ENCODE results near the gene VWA5B1. TPM values are rescaled to one million over a fixed set of nuclear protein-coding genes. Genes with fewer than 3 reads are reported as not detected.

Gene VWA5B1
- total RNA-seq, 1 experiment from 2014 or later, result not detected

DNA sequence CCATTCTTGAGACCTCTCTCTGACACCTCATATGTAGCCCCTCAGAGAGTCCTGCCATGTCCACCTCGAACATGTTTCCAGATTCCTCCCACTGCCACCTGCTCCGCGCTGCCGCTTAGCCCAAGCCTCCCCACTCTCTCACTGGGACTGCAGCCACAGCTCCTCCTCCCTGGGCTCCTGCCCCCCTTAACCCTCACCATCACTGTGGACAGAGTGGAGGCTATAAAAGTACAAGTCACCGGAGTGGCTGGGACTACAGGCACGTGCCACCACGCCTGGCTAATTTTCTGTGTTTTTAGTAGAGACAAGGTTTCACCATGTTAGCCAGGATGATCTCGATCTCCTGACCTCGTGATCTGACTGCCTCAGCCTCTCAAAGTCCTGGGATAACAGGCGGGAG, 77.0 kb downstream of the VWA5B1 start:
- no TSS peak for BruUV-seq (replicated peaks)
- no peak overlapping the region for H3K27ac Mint-ChIP-seq (ENCODE audit: unreplicated experiment)

DNA sequence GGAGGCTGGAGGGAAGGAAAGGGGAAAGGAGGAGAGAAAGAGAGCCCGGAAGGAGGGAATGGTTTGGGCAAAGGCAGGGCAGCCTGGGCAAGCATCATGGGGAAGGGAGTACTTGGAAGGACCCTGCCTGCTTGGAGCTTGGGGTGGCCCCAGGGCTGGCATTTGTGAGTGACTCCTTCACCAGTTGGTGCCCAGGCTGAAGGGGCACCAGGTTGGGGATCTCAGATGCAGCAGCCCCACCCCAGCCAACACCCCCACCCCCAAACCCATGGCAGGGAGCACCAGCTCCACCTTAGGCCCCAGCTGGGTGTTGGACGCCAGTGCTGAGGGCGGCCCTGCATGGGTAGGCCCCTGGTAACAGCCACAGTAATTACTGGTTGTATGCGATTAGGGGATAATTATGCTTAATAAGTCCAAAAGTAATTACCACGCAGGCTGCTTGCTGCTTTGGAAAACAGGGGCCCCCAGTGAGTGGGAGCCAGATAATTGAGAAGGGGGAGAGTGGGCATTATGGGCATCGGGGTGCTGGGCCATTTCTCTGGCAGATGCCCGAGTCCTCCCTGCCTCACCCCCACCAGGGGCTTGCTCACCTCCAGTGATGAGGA, 78.3 kb downstream of the VWA5B1 start:
- CTCF ChIA-PET, result no interaction called here
- H3K4me1 Mint-ChIP-seq (ENCODE audit: low read depth, unreplicated experiment), result peaks cover 19% of the 10 kb centered on the region

More for the DNA sequence above, 77.0 kb downstream of the VWA5B1 start:
- H3K9me3 Mint-ChIP-seq (ENCODE audit: low read depth, unreplicated experiment), result no peaks in the 10 kb centered on the region
- H3K27me3 Mint-ChIP-seq (ENCODE audit: unreplicated experiment), result peaks cover 55% of the 10 kb centered on the region
- H3K4me3 Mint-ChIP-seq (ENCODE audit: low read depth, unreplicated experiment), result peak overlapping the region; percentile 67
- intact Hi-C loops (cut with micrococcal nuclease; ENCODE audit: unreplicated experiment), result no loop called here
- TF ChIP-seq, protein P1, sequence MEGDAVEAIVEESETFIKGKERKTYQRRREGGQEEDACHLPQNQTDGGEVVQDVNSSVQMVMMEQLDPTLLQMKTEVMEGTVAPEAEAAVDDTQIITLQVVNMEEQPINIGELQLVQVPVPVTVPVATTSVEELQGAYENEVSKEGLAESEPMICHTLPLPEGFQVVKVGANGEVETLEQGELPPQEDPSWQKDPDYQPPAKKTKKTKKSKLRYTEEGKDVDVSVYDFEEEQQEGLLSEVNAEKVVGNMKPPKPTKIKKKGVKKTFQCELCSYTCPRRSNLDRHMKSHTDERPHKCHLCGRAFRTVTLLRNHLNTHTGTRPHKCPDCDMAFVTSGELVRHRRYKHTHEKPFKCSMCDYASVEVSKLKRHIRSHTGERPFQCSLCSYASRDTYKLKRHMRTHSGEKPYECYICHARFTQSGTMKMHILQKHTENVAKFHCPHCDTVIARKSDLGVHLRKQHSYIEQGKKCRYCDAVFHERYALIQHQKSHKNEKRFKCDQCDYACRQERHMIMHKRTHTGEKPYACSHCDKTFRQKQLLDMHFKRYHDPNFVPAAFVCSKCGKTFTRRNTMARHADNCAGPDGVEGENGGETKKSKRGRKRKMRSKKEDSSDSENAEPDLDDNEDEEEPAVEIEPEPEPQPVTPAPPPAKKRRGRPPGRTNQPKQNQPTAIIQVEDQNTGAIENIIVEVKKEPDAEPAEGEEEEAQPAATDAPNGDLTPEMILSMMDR (IDR thresholded peaks at IDR 0.05; ENCODE audit: unreplicated experiment), result no peak
- CTCF ChIA-PET, result no interaction called here
- H3K36me3 Mint-ChIP-seq (ENCODE audit: insufficient read depth, unreplicated experiment), result no peaks in the 10 kb centered on the region
- peaks cover 19% of the 10 kb centered on the region for H3K4me1 Mint-ChIP-seq (ENCODE audit: low read depth, unreplicated experiment)
- DNase-seq, result no peak

DNA sequence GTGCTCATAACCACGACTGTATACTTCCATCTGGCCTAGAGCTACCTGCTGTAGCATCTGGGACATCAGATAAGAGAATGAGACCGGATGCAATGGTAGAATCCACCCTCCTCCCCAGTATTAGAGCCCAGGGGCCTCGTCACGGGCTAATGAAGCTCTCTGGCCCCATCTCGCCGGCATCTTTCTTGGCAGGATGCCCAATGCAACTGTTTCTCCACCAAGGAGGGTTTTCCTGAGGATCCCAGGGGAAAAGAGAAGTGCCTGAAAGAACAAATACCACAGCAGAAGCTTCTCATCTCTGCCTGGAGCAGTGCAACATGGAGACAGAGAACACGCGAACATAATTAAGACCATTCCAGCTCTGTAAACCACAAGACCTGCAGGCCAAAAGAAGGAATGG, 80.0 kb downstream of the VWA5B1 start:
- Mint-ChIP-seq H3K9me3 (ENCODE audit: low read depth, unreplicated experiment) (no peaks in the 10 kb centered on the region), H3K36me3 (ENCODE audit: insufficient read depth, unreplicated experiment) (no peaks in the 10 kb centered on the region), H3K27ac (ENCODE audit: unreplicated experiment) (no peak overlapping the region), H3K27me3 (ENCODE audit: unreplicated experiment) (peaks cover 40% of the 10 kb centered on the region), H3K4me3 (ENCODE audit: low read depth, unreplicated experiment) (no peak overlapping the region), H3K4me1 (ENCODE audit: low read depth, unreplicated experiment) (peaks cover 19% of the 10 kb centered on the region)
- no TSS peak for BruUV-seq (replicated peaks)
- DNase-seq, result no peak
- TF ChIP-seq, protein P1 (IDR thresholded peaks at IDR 0.05; ENCODE audit: unreplicated experiment), result no peak
- intact Hi-C loops (cut with micrococcal nuclease; ENCODE audit: unreplicated experiment), result no loop called here
- CTCF ChIA-PET, result no interaction called here

More for the DNA sequence above, 78.3 kb downstream of the VWA5B1 start:
- intact Hi-C loops (cut with micrococcal nuclease; ENCODE audit: unreplicated experiment), result no loop called here
- TF ChIP-seq, protein P1 (IDR thresholded peaks at IDR 0.05; ENCODE audit: unreplicated experiment), result no peak
- H3K9me3 Mint-ChIP-seq (ENCODE audit: low read depth, unreplicated experiment), result no peaks in the 10 kb centered on the region
- DNase-seq, result no peak
- H3K27ac Mint-ChIP-seq (ENCODE audit: unreplicated experiment), result no peak overlapping the region
- H3K27me3 Mint-ChIP-seq (ENCODE audit: unreplicated experiment), result peaks cover 53% of the 10 kb centered on the region
- no TSS peak for BruUV-seq (replicated peaks)
- H3K4me3 Mint-ChIP-seq (ENCODE audit: low read depth, unreplicated experiment), result no peak overlapping the region
- no peaks in the 10 kb centered on the region for H3K36me3 Mint-ChIP-seq (ENCODE audit: insufficient read depth, unreplicated experiment)

DNA sequence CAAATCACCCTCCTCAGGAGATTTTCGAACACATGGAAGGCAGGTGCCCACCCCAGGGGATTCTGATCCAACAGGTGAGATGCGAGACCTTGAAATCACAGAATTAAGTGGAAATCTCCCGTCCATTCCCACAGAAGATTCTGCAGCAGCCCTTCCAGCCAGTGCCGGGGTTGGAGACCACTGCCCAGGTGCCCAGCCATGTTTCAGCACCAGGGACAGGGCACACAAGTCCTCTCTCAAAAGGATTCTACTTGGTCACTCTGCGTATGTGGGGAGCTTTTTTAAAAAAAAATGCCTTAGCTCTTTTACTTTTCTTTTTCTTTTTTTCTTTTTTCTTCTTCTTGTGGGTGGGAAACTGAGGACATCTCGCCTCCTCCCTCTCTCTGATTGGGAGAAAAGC, 80.7 kb downstream of the VWA5B1 start:
- CTCF ChIA-PET, result no interaction called here
- H3K27me3 Mint-ChIP-seq (ENCODE audit: unreplicated experiment), result peaks cover 40% of the 10 kb centered on the region
- BruUV-seq (replicated peaks), result no TSS peak

More for the DNA sequence above, 80.7 kb downstream of the VWA5B1 start:
- TF ChIP-seq, protein P1 (IDR thresholded peaks at IDR 0.05; ENCODE audit: unreplicated experiment), result no peak
- no peak overlapping the region for H3K27ac Mint-ChIP-seq (ENCODE audit: unreplicated experiment)
- no peaks in the 10 kb centered on the region for H3K36me3 Mint-ChIP-seq (ENCODE audit: insufficient read depth, unreplicated experiment)
- peak; percentile 18 for DNase-seq
- H3K9me3 Mint-ChIP-seq (ENCODE audit: low read depth, unreplicated experiment), result no peaks in the 10 kb centered on the region
- intact Hi-C loops (cut with micrococcal nuclease; ENCODE audit: unreplicated experiment), result no loop called here
- peaks cover 19% of the 10 kb centered on the region for H3K4me1 Mint-ChIP-seq (ENCODE audit: low read depth, unreplicated experiment)
- H3K4me3 Mint-ChIP-seq (ENCODE audit: low read depth, unreplicated experiment), result no peak overlapping the region
